ENCODE results near the gene MYT1. TPM values are rescaled to one million over a fixed set of nuclear protein-coding genes. Genes with fewer than 3 reads are reported as not detected.

MYT1 gene
- polyA plus RNA-seq, 1 of the 3 experiments (the other 2 are of a cell fraction): 0.10 TPM

GRCh38 chr20:64214113-64214512 lies 49.9 kb downstream of the MYT1 start:
- no peaks in the 10 kb centered on the region for H4K20me1 ChIP-seq (ENCODE audit: insufficient read depth)
- H3K9ac ChIP-seq: no peak overlapping the region
- H3K4me1 ChIP-seq (ENCODE audit: control insufficient read depth in 1 of 2, insufficient read depth in 2 of 2, low read depth in 1 of 2, low read length in 1 of 2): peaks cover 0 to 50% of the 10 kb centered on the region in 2 experiments; a peak in 1 of 4 replicates
- CTCF ChIA-PET: no interaction called here
- peak overlapping the region in 1 of 2 experiments; percentile 47; a peak in 1 of 4 replicates for H3K27ac ChIP-seq (ENCODE audit: low read depth in 2 of 2, low read length in 1 of 2)
- WGBS (ENCODE audit: low lambda C conversion rate): 66% methylated on average over 6 of the region's 10 CpGs
- no peak overlapping the region for H3K4me2 ChIP-seq
- TF ChIP-seq RFX5 (IDR thresholded peaks at IDR 0.05; ENCODE audit: low read length) (no peak), RCOR1 (IDR thresholded peaks at IDR 0.05; ENCODE audit: low read length) (no peak), MEF2A (IDR thresholded peaks at IDR 0.05; ENCODE audit: borderline replicate concordance, low read depth) (no peak), MXI1 (IDR thresholded peaks at IDR 0.05; ENCODE audit: low read depth, low read length) (no peak), FOXJ3 (CRISPR knock-in tag; IDR thresholded peaks at IDR 0.05) (no peak), FOSL2 (IDR thresholded peaks at IDR 0.05; ENCODE audit: borderline replicate concordance, low read depth) (no peak), SIN3A (IDR thresholded peaks at IDR 0.05; ENCODE audit: borderline replicate concordance, low read depth, low read length) (no peak), ELF1 (IDR thresholded peaks at IDR 0.05) (no peak), EZH2phosphoT487 (IDR thresholded peaks at IDR 0.05; ENCODE audit: borderline replicate concordance, low read depth) (no peak), RXRA (IDR thresholded peaks at IDR 0.05; ENCODE audit: borderline replicate concordance, low read depth) (no peak)
- TF ChIP-seq, protein P1, sequence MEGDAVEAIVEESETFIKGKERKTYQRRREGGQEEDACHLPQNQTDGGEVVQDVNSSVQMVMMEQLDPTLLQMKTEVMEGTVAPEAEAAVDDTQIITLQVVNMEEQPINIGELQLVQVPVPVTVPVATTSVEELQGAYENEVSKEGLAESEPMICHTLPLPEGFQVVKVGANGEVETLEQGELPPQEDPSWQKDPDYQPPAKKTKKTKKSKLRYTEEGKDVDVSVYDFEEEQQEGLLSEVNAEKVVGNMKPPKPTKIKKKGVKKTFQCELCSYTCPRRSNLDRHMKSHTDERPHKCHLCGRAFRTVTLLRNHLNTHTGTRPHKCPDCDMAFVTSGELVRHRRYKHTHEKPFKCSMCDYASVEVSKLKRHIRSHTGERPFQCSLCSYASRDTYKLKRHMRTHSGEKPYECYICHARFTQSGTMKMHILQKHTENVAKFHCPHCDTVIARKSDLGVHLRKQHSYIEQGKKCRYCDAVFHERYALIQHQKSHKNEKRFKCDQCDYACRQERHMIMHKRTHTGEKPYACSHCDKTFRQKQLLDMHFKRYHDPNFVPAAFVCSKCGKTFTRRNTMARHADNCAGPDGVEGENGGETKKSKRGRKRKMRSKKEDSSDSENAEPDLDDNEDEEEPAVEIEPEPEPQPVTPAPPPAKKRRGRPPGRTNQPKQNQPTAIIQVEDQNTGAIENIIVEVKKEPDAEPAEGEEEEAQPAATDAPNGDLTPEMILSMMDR (IDR thresholded peaks at IDR 0.05): no peak
- no peak overlapping the region for H2AFZ ChIP-seq (ENCODE audit: low read depth)
- H3K27me3 ChIP-seq (ENCODE audit: insufficient read depth): peaks cover 11% of the 10 kb centered on the region
- no peaks in the 10 kb centered on the region for H3K79me2 ChIP-seq (ENCODE audit: insufficient read depth)
- no peaks in the 10 kb centered on the region for H3F3A ChIP-seq (replicated peaks; ENCODE audit: insufficient read depth)
- no peak for DNase-seq
- H3K9me3 ChIP-seq: no peaks in the 10 kb centered on the region
- no peaks in the 10 kb centered on the region for H3K9me2 ChIP-seq
- H3K4me3 ChIP-seq (ENCODE audit: low read depth in 2 of 2, low read length in 1 of 2): no peak overlapping the region
- no peaks in the 10 kb centered on the region for H3K36me3 ChIP-seq (replicated peaks in 1 of 2; ENCODE audit: control insufficient read depth in 1 of 2, insufficient read depth in 2 of 2, low read length in 1 of 2)
- POLR2A ChIA-PET: no interaction called here

DNA sequence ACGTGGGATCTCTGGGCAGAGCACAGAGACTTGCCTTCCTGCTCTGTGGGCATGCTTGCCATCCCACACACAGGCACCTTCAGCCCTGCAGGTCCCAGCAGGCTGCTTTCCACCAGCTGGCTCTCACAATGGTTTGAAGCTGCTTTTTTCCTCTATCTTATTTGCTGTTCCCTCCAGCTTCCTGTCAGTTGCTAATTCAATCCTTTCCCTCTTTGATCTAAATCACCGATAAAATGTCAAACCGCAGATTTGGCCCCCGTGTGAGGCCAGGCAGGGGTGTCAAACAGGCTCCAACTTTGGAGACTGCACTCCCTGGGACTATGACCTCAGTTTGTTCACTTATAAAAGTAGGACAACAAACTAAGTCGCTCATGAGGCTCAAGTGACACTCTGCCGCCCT lies 50.7 kb downstream of the MYT1 start:
- POLR2A ChIA-PET: no interaction called here
- Histone ChIP-seq H3K9ac (no peak overlapping the region), H3K27me3 (ENCODE audit: insufficient read depth) (peaks cover 11% of the 10 kb centered on the region), H3F3A (replicated peaks; ENCODE audit: insufficient read depth) (no peaks in the 10 kb centered on the region), H3K27ac (ENCODE audit: low read depth in 2 of 2, low read length in 1 of 2) (peak overlapping the region in 1 of 2 experiments; percentile 47; a peak in 2 of 4 replicates), H4K20me1 (ENCODE audit: insufficient read depth) (no peaks in the 10 kb centered on the region), H3K4me2 (no peak overlapping the region), H3K36me3 (replicated peaks in 1 of 2; ENCODE audit: control insufficient read depth in 1 of 2, insufficient read depth in 2 of 2, low read length in 1 of 2) (no peaks in the 10 kb centered on the region), H2AFZ (ENCODE audit: low read depth) (no peak overlapping the region), H3K9me3 (no peaks in the 10 kb centered on the region), H3K4me1 (ENCODE audit: control insufficient read depth in 1 of 2, insufficient read depth in 2 of 2, low read depth in 1 of 2, low read length in 1 of 2) (peaks cover 0 to 50% of the 10 kb centered on the region in 2 experiments; a peak in 1 of 4 replicates), H3K79me2 (ENCODE audit: insufficient read depth) (no peaks in the 10 kb centered on the region), H3K4me3 (ENCODE audit: low read depth in 2 of 2, low read length in 1 of 2) (no peak overlapping the region), H3K9me2 (no peaks in the 10 kb centered on the region)
- CTCF ChIA-PET: no interaction called here
- WGBS (ENCODE audit: low lambda C conversion rate): 31% methylated on average over 5 of the region's 6 CpGs
- peak; percentile 65 for DNase-seq
- TF ChIP-seq TAF1 (IDR thresholded peaks at IDR 0.05; ENCODE audit: borderline replicate concordance, low read depth, low read length) (no peak), CHD2 (IDR thresholded peaks at IDR 0.05; ENCODE audit: low read length, partially characterized antibody) (peak; percentile 12), REST (IDR thresholded peaks at IDR 0.05; ENCODE audit: low read depth, low read length) (no peak), NFIC (IDR thresholded peaks at IDR 0.05; ENCODE audit: borderline replicate concordance) (no peak), JUND (IDR thresholded peaks at IDR 0.05) (no peak), FOXJ3 (CRISPR knock-in tag; IDR thresholded peaks at IDR 0.05) (no peak), ELF1 (IDR thresholded peaks at IDR 0.05) (no peak), EZH2phosphoT487 (IDR thresholded peaks at IDR 0.05; ENCODE audit: borderline replicate concordance, low read depth) (no peak), FOSL2 (IDR thresholded peaks at IDR 0.05; ENCODE audit: borderline replicate concordance, low read depth) (no peak), NRF1 (IDR thresholded peaks at IDR 0.05; ENCODE audit: low read depth, low read length) (no peak), RXRA (IDR thresholded peaks at IDR 0.05; ENCODE audit: borderline replicate concordance, low read depth) (no peak), RCOR1 (IDR thresholded peaks at IDR 0.05; ENCODE audit: low read length) (no peak), MEF2A (IDR thresholded peaks at IDR 0.05; ENCODE audit: borderline replicate concordance, low read depth) (no peak)
- TF ChIP-seq, protein P2, sequence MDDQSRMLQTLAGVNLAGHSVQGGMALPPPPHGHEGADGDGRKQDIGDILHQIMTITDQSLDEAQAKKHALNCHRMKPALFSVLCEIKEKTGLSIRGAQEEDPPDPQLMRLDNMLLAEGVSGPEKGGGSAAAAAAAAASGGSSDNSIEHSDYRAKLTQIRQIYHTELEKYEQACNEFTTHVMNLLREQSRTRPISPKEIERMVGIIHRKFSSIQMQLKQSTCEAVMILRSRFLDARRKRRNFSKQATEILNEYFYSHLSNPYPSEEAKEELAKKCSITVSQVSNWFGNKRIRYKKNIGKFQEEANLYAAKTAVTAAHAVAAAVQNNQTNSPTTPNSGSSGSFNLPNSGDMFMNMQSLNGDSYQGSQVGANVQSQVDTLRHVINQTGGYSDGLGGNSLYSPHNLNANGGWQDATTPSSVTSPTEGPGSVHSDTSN (IDR thresholded peaks at IDR 0.05): no peak
- TF ChIP-seq, protein P3, sequence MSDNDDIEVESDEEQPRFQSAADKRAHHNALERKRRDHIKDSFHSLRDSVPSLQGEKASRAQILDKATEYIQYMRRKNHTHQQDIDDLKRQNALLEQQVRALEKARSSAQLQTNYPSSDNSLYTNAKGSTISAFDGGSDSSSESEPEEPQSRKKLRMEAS (IDR thresholded peaks at IDR 0.05; ENCODE audit: low read depth): no peak
- TF ChIP-seq, protein P4, sequence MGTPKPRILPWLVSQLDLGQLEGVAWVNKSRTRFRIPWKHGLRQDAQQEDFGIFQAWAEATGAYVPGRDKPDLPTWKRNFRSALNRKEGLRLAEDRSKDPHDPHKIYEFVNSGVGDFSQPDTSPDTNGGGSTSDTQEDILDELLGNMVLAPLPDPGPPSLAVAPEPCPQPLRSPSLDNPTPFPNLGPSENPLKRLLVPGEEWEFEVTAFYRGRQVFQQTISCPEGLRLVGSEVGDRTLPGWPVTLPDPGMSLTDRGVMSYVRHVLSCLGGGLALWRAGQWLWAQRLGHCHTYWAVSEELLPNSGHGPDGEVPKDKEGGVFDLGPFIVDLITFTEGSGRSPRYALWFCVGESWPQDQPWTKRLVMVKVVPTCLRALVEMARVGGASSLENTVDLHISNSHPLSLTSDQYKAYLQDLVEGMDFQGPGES (IDR thresholded peaks at IDR 0.05; ENCODE audit: low read depth, low read length): no peak
